Thyroid gland (tissue), 4 donors: Measurements from ENCODE around the gene SEC22A. TPM values are rescaled to one million over a fixed set of nuclear protein-coding genes. Genes with fewer than 3 reads are reported as not detected.

ENCODE experiments used
- DNase-seq, 2 donors: peaks; one replicate each; pipeline ENCODE4 v3.0.0-alpha.2; 2019
- H3K27ac ChIP-seq, 3 donors: fragments of 200-600 bp; sonication (generic); 1 replicate in 2 of 3; 2 replicates in 1 of 3; pipeline ENCODE4 v1.5.1; 2016 to 2019; ENCODE audit warnings: mild to moderate bottlenecking in 1 of 3, moderate library complexity in 1 of 3
- H3K27me3 ChIP-seq: fragments of 200-600 bp; sonication (generic); one replicate; pipeline ENCODE4 v1.5.1; 2019
- H3K36me3 ChIP-seq, 2 donors: fragments of 200-600 bp; sonication (generic); one replicate each; pipeline ENCODE4 v1.5.1; 2016 to 2019
- H3K4me1 ChIP-seq, 2 donors: fragments of 200-600 bp; sonication (generic); one replicate each; pipeline ENCODE4 v1.5.1; 2017 to 2019
- H3K4me3 ChIP-seq, 3 donors: fragments of 200-600 bp; sonication (generic); replicated peaks in 1 of 3; 1 replicate in 2 of 3; 2 replicates in 1 of 3; pipeline ENCODE4 v1.5.1; 2016; ENCODE audit warnings: mild to moderate bottlenecking in 1 of 3
- H3K9me3 ChIP-seq: fragments of 200-600 bp; sonication (generic); one replicate; pipeline ENCODE4 v1.5.1; 2017
- CTCF ChIP-seq, 6 experiments: fragments of 200-600 bp in 3 of 6; fragments of 450-650 bp in 3 of 6; sonication (generic) in 3 of 6; IDR thresholded peaks; one replicate each; pipeline ENCODE4 v1.5.1; 2016 to 2019; ENCODE audit warnings: antibody characterized with exemption in 6 of 6, mild to moderate bottlenecking in 2 of 6, inconsistent platforms in 1 of 6, moderate library complexity in 1 of 6
- POLR2A ChIP-seq, 2 donors: fragments of 450-650 bp; IDR thresholded peaks; one replicate each; pipeline ENCODE4 v1.6.1; 2017; ENCODE audit warnings: antibody characterized with exemption in 2 of 2, mild to moderate bottlenecking in 2 of 2, moderate library complexity in 1 of 2
- WGBS, 2 donors: methylation state at CpG; one replicate each; pipeline ENCODE4 v1.1.5; 2017; 5-methylcytosine and 5-hydroxymethylcytosine counted together
- intact Hi-C: fragments of 100-400 bp; cut with DNase I; formaldehyde crosslinking; loops from one replicate; pipeline ENCODE4 v1.15.1; 2023
- total RNA-seq, 4 donors: library from RNA; depleted of rRNA; stranded (reverse); fragments of >200 nt; gene quantifications; one replicate each; pipeline ENCODE4 v1.2.3, GENCODE V29; 2016

Gene SEC22A
- total RNA-seq, 4 donors from 2014 or later = 22.4 to 45.2 (median 33.6) TPM

- no peaks in the 10 kb centered on the region for H3K27me3 ChIP-seq
- H3K36me3 ChIP-seq = no peaks in the 10 kb centered on the region
- H3K4me3 ChIP-seq = no peak overlapping the region
- TF ChIP-seq POLR2A (IDR thresholded peaks at IDR 0.05) = no peak
- TF ChIP-seq CTCF (IDR thresholded peaks at IDR 0.05) = no peak
- intact Hi-C loops = no loop called here
- H3K9me3 ChIP-seq = no peaks in the 10 kb centered on the region
- no peaks in the 10 kb centered on the region for H3K4me1 ChIP-seq
- no peak for DNase-seq
- no peak overlapping the region for H3K27ac ChIP-seq
- WGBS, 2 donors = 93 to 96% methylated on average over 12 to 16 of the region's 16 CpGs
These were observed 98.3 kb downstream of the SEC22A start for GRCh38 chr3:123300056-123300455.

GRCh38 chr3:123300583-123300982 lies 98.8 kb downstream of the SEC22A start:
- Histone ChIP-seq H3K27ac (no peak overlapping the region), H3K4me1 (no peaks in the 10 kb centered on the region), H3K9me3 (no peaks in the 10 kb centered on the region), H3K36me3 (no peaks in the 10 kb centered on the region), H3K4me3 (no peak overlapping the region), H3K27me3 (no peaks in the 10 kb centered on the region)
- WGBS, 2 donors = 58 to 78% methylated on average over 5 to 6 of the region's 8 CpGs
- intact Hi-C loops = no loop called here
- TF ChIP-seq POLR2A (IDR thresholded peaks at IDR 0.05) (no peak), CTCF (IDR thresholded peaks at IDR 0.05) (no peak)
- DNase-seq = no peak

GRCh38 chr3:123301331-123302184 lies 99.8 kb downstream of the SEC22A start:
- Histone ChIP-seq H3K4me1 (no peaks in the 10 kb centered on the region), H3K27me3 (no peaks in the 10 kb centered on the region), H3K4me3 (no peak overlapping the region), H3K36me3 (no peaks in the 10 kb centered on the region), H3K9me3 (no peaks in the 10 kb centered on the region), H3K27ac (no peak overlapping the region)
- intact Hi-C loops = no loop called here
- no peak for DNase-seq
- no peak for TF ChIP-seq CTCF (IDR thresholded peaks at IDR 0.05)
- TF ChIP-seq POLR2A (IDR thresholded peaks at IDR 0.05) = no peak
- 38 to 53% methylated on average over 2 to 3 of the region's 4 CpGs for WGBS, 2 donors

GRCh38 chr3:123302961-123303360 lies 101.2 kb downstream of the SEC22A start:
- Histone ChIP-seq H3K27me3 (no peaks in the 10 kb centered on the region), H3K9me3 (no peaks in the 10 kb centered on the region), H3K36me3 (no peaks in the 10 kb centered on the region), H3K27ac (no peak overlapping the region), H3K4me3 (no peak overlapping the region), H3K4me1 (no peaks in the 10 kb centered on the region)
- TF ChIP-seq CTCF (IDR thresholded peaks at IDR 0.05) (no peak), POLR2A (IDR thresholded peaks at IDR 0.05) (no peak)
- intact Hi-C loops = no loop called here
- no peak for DNase-seq
- 82 to 90% methylated on average over 9 to 14 of the region's 14 CpGs for WGBS, 2 donors

- H3K27ac ChIP-seq = no peak overlapping the region
- no peaks in the 10 kb centered on the region for H3K4me1 ChIP-seq
- H3K9me3 ChIP-seq = no peaks in the 10 kb centered on the region
- intact Hi-C loops = no loop called here
- H3K27me3 ChIP-seq = no peaks in the 10 kb centered on the region
- no peak for DNase-seq
- H3K4me3 ChIP-seq = no peak overlapping the region
- TF ChIP-seq CTCF (IDR thresholded peaks at IDR 0.05) (no peak), POLR2A (IDR thresholded peaks at IDR 0.05) (no peak)
- 92% methylated on average over 15 of the region's 15 CpGs for WGBS, 2 donors
- no peaks in the 10 kb centered on the region for H3K36me3 ChIP-seq
These were observed 102.3 kb downstream of the SEC22A start for GRCh38 chr3:123303976-123304560.
